Lung (tissue), 12 donors: Measurements from ENCODE around the gene ZNF573. TPM values are rescaled to one million over a fixed set of nuclear protein-coding genes. Genes with fewer than 3 reads are reported as not detected.

ENCODE experiments used
- ATAC-seq: fragments of 200-7000 bp; cut with Tn5 transposase; one replicate; pipeline ENCODE4 v1.9.1; 2020; ENCODE audit warnings: moderate number of reproducible peaks; ENCODE audit not compliant: insufficient read depth, low FRiP score
- DNase-seq, 3 donors: peaks; one replicate each; pipeline ENCODE4 v3.0.0-alpha.2; 2013 to 2017
- H3K27ac ChIP-seq, 2 donors: one replicate each; pipeline ENCODE4 v1.5.1; 2013; ENCODE audit warnings: mild to moderate bottlenecking in 2 of 2, moderate library complexity in 2 of 2, control low read depth in 1 of 2, inconsistent platforms in 1 of 2, low read depth in 1 of 2, low read length in 1 of 2
- H3K27me3 ChIP-seq, 3 donors: one replicate each; pipeline ENCODE4 v1.5.1; 2013; ENCODE audit warnings: low read length in 2 of 3; ENCODE audit not compliant: control insufficient read depth in 3 of 3, insufficient read depth in 3 of 3
- H3K36me3 ChIP-seq, 4 donors: one replicate each; pipeline ENCODE4 v1.5.1; 2013; ENCODE audit warnings: low read length in 4 of 4, mild to moderate bottlenecking in 1 of 4, moderate library complexity in 1 of 4; ENCODE audit not compliant: control insufficient read depth in 4 of 4, insufficient read depth in 4 of 4
- H3K4me1 ChIP-seq, 5 donors: one replicate each; pipeline ENCODE4 v1.5.1; 2013; ENCODE audit warnings: low read length in 5 of 5, mild to moderate bottlenecking in 2 of 5, moderate library complexity in 1 of 5; ENCODE audit not compliant: control insufficient read depth in 5 of 5, insufficient read depth in 5 of 5
- H3K4me3 ChIP-seq: one replicate; pipeline ENCODE4 v1.5.1; 2013; ENCODE audit warnings: mild to moderate bottlenecking, control low read depth, moderate library complexity
- H3K9ac ChIP-seq, 2 donors: one replicate each; pipeline ENCODE4 v1.5.1; 2013; ENCODE audit warnings: low read length in 2 of 2, control low read depth in 1 of 2; ENCODE audit not compliant: insufficient read depth in 1 of 2
- H3K9me3 ChIP-seq, 4 donors: one replicate each; pipeline ENCODE4 v1.5.1; 2013; ENCODE audit warnings: low read length in 3 of 4, mild to moderate bottlenecking in 1 of 4, moderate library complexity in 1 of 4; ENCODE audit not compliant: control insufficient read depth in 4 of 4, insufficient read depth in 3 of 4
- CTCF ChIP-seq: IDR thresholded peaks from 2 replicates; pipeline ENCODE4 v1.5.1; 2012; ENCODE audit warnings: mild to moderate bottlenecking; ENCODE audit errors: control extremely low read depth, extremely low read depth
- WGBS, 2 donors: extraction: QIAGEN DNeasy Blood & Tissue Kit; methylation state at CpG; one replicate each; pipeline ENCODE4 v1.1.7; 2013; 5-methylcytosine and 5-hydroxymethylcytosine counted together
- polyA plus RNA-seq, 2 donors: library from polyadenylated mRNA; stranded (reverse); fragments of 200-250 nt; gene quantifications; one replicate each; pipeline ENCODE4 v1.2.1, GENCODE V29; 2013
- total RNA-seq, 2 donors: library from RNA; depleted of rRNA in 1 of 2; stranded (reverse); fragments of >200 nt in 1 of 2; gene quantifications; one replicate each; pipeline ENCODE4 v1.2.1, GENCODE V29; 2014 to 2021
- donor health status: control.
- donor health status: control.
- donor health status: Bipolar disorder and iron deficiency.
- donor health status: healthy.
- donor health status: DM: yes; HTN: yes; CAD: no.

The ZNF573 gene
- total and polyA plus RNA-seq, 4 donors, result 1.1 to 25.0 (median 5.3) TPM

- H3K4me3 ChIP-seq, result no peak overlapping the region
- no peak for TF ChIP-seq CTCF
- ATAC-seq, result no peak
- DNase-seq, result no peak
- H3K27ac ChIP-seq, result no peak overlapping the region
- H3K9me3 ChIP-seq, result peaks cover 0 to 31% (median 8%) of the 10 kb centered on the region in 4 donors
- peaks cover 0 to 7% (median 0%) of the 10 kb centered on the region in 4 donors for H3K36me3 ChIP-seq
- WGBS, 2 donors, result 82 to 86% methylated on average over 2 of the region's 2 CpGs
- no peaks in the 10 kb centered on the region for H3K4me1 ChIP-seq
- H3K9ac ChIP-seq, result no peak overlapping the region
- H3K27me3 ChIP-seq, result no peaks in the 10 kb centered on the region
Observed at GRCh38 chr19:37813340-37813739, 34.0 kb upstream of the ZNF573 start.

- H3K36me3 ChIP-seq, result peaks cover 0 to 8% (median 0%) of the 10 kb centered on the region in 4 donors
- WGBS, 2 donors, result 94 to 95% methylated on average over 5 of the region's 5 CpGs
Observed at GRCh38 chr19:37809366-37809765, 30.0 kb upstream of the ZNF573 start.

GRCh38 chr19:37803249-37803840, 24.0 kb upstream of the ZNF573 start:
- H3K27me3 ChIP-seq, result no peaks in the 10 kb centered on the region
- DNase-seq, result no peak
- no peak for TF ChIP-seq CTCF
- H3K4me1 ChIP-seq, result no peaks in the 10 kb centered on the region
- H3K9ac ChIP-seq, result no peak overlapping the region
- H3K9me3 ChIP-seq, result peaks cover 3 to 49% (median 37%) of the 10 kb centered on the region in 4 donors
- ATAC-seq, result no peak
- H3K4me3 ChIP-seq, result no peak overlapping the region
- H3K36me3 ChIP-seq, result peaks cover 0 to 3% (median under 1%) of the 10 kb centered on the region in 4 donors
- no peak overlapping the region for H3K27ac ChIP-seq
- 75 to 79% methylated on average over 7 of the region's 7 CpGs for WGBS, 2 donors

More at GRCh38 chr19:37809366-37809765, 30.0 kb upstream of the ZNF573 start:
- H3K4me1 ChIP-seq, result no peaks in the 10 kb centered on the region
- ATAC-seq (no peak), DNase-seq (no peak)
- H3K9ac ChIP-seq, result no peak overlapping the region
- no peak for TF ChIP-seq CTCF
- no peak overlapping the region for H3K27ac ChIP-seq
- peaks cover 6 to 30% (median 18%) of the 10 kb centered on the region in 4 donors for H3K9me3 ChIP-seq
- no peaks in the 10 kb centered on the region for H3K27me3 ChIP-seq
- no peak overlapping the region for H3K4me3 ChIP-seq
